HEK293T (cell line): Measurements from ENCODE around the gene HENMT1.

Experiments used
- CTCF ChIA-PET: fragments of 350-600 bp; formaldehyde crosslinking; extraction: SDS; loops from one replicate; lab custom pipeline; 2021; ENCODE audit warnings: antibody characterized with exemption, inconsistent platforms; lab: Yijun Ruan, JAX
- POLR2A ChIA-PET: fragments of 350-600 bp; formaldehyde crosslinking; extraction: SDS; loops from one replicate; lab custom pipeline; 2020; ENCODE audit warnings: antibody characterized with exemption, inconsistent platforms; lab: Yijun Ruan, JAX
- DNase-seq: peaks from one replicate; pipeline ENCODE4 v3.0.0; 2012; ENCODE audit warnings: mixed read lengths; ENCODE audit errors: extremely low spot score
- ARNT ChIP-seq: fragments of 450-650 bp; IDR thresholded peaks from 2 replicates; pipeline ENCODE4 v1.6.1; 2017; ENCODE audit warnings: mild to moderate bottlenecking
- BHLHE40 ChIP-seq: fragments of 450-650 bp; IDR thresholded peaks from 2 replicates; pipeline ENCODE4 v1.6.1; 2016; ENCODE audit warnings: mild to moderate bottlenecking, moderate library complexity, borderline replicate concordance
- CTBP1 ChIP-seq: fragments of 450-650 bp; IDR thresholded peaks from 2 replicates; pipeline ENCODE4 v1.6.1; 2016; ENCODE audit warnings: borderline replicate concordance
- ELF4 ChIP-seq: fragments of 450-650 bp; IDR thresholded peaks from 2 replicates; pipeline ENCODE4 v1.6.1; 2017; ENCODE audit warnings: antibody characterized with exemption
- FOXA1 ChIP-seq: fragments of 450-650 bp; IDR thresholded peaks from 2 replicates; pipeline ENCODE4 v1.6.1; 2016; ENCODE audit warnings: mild to moderate bottlenecking
- FOXK2 ChIP-seq: fragments of 450-650 bp; IDR thresholded peaks from 2 replicates; pipeline ENCODE4 v1.6.1; 2016; ENCODE audit warnings: mild to moderate bottlenecking
- FOXM1 ChIP-seq: fragments of 450-650 bp; IDR thresholded peaks from 2 replicates; pipeline ENCODE4 v1.6.1; 2017; ENCODE audit warnings: mild to moderate bottlenecking, borderline replicate concordance
- HDGF ChIP-seq: fragments of 450-650 bp; IDR thresholded peaks from 2 replicates; pipeline ENCODE4 v1.6.1; 2017; ENCODE audit warnings: antibody characterized with exemption, borderline replicate concordance
- L3MBTL2 ChIP-seq: fragments of 450-650 bp; conservative IDR thresholded peaks from 2 replicates; pipeline ENCODE4 v1.6.1; 2016; ENCODE audit warnings: mild to moderate bottlenecking
- LEF1 ChIP-seq: fragments of 450-650 bp; IDR thresholded peaks from 2 replicates; pipeline ENCODE4 v1.6.1; 2017; ENCODE audit warnings: mild to moderate bottlenecking, borderline replicate concordance
- NFRKB ChIP-seq: fragments of 450-650 bp; IDR thresholded peaks from 2 replicates; pipeline ENCODE4 v1.6.1; 2016; ENCODE audit warnings: mild to moderate bottlenecking, moderate library complexity
- SP1 ChIP-seq: fragments of 450-650 bp; IDR thresholded peaks from 2 replicates; pipeline ENCODE4 v1.6.1; 2017
- SUZ12 ChIP-seq: fragments of 450-650 bp; IDR thresholded peaks from 2 replicates; pipeline ENCODE4 v1.6.1; 2016; ENCODE audit warnings: mild to moderate bottlenecking
- TARDBP ChIP-seq: fragments of 450-650 bp; IDR thresholded peaks from 2 replicates; pipeline ENCODE4 v1.6.1; 2016
- ZNF384 ChIP-seq: fragments of 450-650 bp; IDR thresholded peaks from 2 replicates; pipeline ENCODE4 v1.6.1; 2016
- TF ChIP-seq, protein P1 (sequence below): fragments of 450-650 bp; IDR thresholded peaks from 2 replicates; pipeline ENCODE4 v1.6.1; 2016

Gene HENMT1

GRCh38 chr1:108701176-108701849 lies 40.4 kb upstream of the HENMT1 start:
- CTCF ChIA-PET: interaction anchor here (0.8 kb wide), 1 partner anchor 546 kb away, joined by 3 read pairs; no protein-coding TSS in a partner anchor
- DNase-seq: no peak
- TF ChIP-seq SUZ12: no peak
- no peak for TF ChIP-seq FOXA1
- no peak for TF ChIP-seq NFRKB
- no peak for TF ChIP-seq TARDBP
- no peak for TF ChIP-seq ZNF384
- POLR2A ChIA-PET: interaction anchor here (4.5 kb wide), 1 partner anchor 9 kb away, joined by 28 read pairs; the partner anchor contains the start of gene PRPF38B

DNA sequence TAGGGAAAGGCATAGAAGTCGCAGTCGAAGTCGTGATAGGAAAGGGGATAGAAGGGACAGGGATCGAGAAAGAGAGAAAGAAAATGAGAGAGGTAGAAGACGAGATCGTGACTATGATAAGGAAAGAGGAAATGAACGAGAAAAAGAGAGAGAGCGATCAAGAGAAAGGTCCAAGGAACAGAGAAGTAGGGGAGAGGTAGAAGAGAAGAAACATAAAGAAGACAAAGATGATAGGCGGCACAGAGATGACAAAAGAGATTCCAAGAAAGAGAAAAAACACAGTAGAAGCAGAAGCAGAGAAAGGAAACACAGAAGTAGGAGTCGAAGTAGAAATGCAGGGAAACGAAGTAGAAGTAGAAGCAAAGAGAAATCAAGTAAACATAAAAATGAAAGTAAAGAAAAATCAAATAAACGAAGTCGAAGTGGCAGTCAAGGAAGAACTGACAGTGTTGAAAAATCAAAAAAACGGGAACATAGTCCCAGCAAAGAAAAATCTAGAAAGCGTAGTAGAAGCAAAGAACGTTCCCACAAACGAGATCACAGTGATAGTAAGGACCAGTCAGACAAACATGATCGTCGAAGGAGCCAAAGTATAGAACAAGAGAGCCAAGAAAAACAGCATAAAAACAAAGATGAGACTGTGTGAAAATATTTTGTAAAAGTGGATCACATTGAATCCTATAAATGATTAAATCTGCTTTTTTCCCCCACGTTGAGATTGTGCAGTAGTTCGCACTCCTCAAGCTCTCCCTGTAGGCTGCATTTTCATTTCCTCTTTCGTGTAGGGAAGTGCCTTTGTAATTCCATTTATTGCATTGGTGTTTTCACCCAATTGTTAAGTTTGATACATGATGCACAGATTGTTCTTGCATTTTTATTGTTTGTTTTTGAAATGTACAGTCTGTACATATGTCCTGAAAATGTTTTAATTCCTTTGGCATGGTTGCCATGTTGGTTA lies 38.8 kb upstream of the HENMT1 start:
- TF ChIP-seq LEF1: no peak
- no peak for TF ChIP-seq CTBP1
- TF ChIP-seq SP1: no peak
- TF ChIP-seq L3MBTL2: no peak
- no peak for TF ChIP-seq FOXA1
- no peak for TF ChIP-seq SUZ12
- TF ChIP-seq TARDBP: no peak
- TF ChIP-seq ARNT: no peak
- no peak for TF ChIP-seq HDGF
- TF ChIP-seq FOXM1: no peak
- TF ChIP-seq BHLHE40: no peak
- no peak for TF ChIP-seq ZNF384
- TF ChIP-seq, protein P1, sequence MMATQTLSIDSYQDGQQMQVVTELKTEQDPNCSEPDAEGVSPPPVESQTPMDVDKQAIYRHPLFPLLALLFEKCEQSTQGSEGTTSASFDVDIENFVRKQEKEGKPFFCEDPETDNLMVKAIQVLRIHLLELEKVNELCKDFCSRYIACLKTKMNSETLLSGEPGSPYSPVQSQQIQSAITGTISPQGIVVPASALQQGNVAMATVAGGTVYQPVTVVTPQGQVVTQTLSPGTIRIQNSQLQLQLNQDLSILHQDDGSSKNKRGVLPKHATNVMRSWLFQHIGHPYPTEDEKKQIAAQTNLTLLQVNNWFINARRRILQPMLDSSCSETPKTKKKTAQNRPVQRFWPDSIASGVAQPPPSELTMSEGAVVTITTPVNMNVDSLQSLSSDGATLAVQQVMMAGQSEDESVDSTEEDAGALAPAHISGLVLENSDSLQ: no peak
- TF ChIP-seq FOXK2: no peak
- no peak for TF ChIP-seq ELF4
- no peak for TF ChIP-seq NFRKB
- DNase-seq: no peak
- ChIA-PET CTCF (no interaction called here), POLR2A (no interaction called here)

DNA sequence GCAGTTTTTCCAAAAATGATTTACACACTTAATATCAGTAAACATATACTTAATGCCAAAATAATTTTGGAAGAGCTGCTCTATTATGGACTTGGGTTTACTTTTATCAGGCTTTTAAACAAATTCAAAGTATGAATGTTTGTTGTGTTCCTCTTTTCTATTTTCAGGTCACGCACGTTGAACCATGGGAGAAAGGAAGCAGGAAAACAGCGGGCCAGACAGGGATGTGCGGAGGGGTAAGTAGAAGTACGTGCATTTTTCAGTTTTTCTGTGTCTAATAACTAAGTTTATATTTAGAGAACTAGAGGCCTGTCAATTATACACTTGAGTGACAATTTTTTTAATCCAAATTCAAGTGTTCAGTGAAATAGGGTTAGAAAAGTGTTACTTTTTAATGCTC lies 34.6 kb upstream of the HENMT1 start:
- POLR2A ChIA-PET: no interaction called here
- CTCF ChIA-PET: no interaction called here

GRCh38 chr1:108692724-108693655 lies 32.1 kb upstream of the HENMT1 start:
- CTCF ChIA-PET: interaction anchor here (0.6 to 1.7 kb wide), 3 partner anchors 141 to 206 kb away, joined by 3 to 6 read pairs (median 3); no protein-coding TSS in a partner anchor
- POLR2A ChIA-PET: interaction anchor here (0.8 to 2.5 kb wide), 46 partner anchors 11 to 493 kb away, joined by 3 to 62 read pairs (median 4); partner anchors contain the start of genes CLCC1, EEIG2, SLC25A24 and STXBP3
- DNase-seq: peak; percentile 53
- TF ChIP-seq HDGF (no peak), L3MBTL2 (peak; percentile 68)

More for the DNA sequence above, 34.6 kb upstream of the HENMT1 start:
- TF ChIP-seq LEF1 (no peak), ZNF384 (no peak), HDGF (no peak), ELF4 (no peak), TARDBP (no peak), NFRKB (no peak), CTBP1 (no peak)
- TF ChIP-seq, protein P1: no peak
- DNase-seq: no peak

DNA sequence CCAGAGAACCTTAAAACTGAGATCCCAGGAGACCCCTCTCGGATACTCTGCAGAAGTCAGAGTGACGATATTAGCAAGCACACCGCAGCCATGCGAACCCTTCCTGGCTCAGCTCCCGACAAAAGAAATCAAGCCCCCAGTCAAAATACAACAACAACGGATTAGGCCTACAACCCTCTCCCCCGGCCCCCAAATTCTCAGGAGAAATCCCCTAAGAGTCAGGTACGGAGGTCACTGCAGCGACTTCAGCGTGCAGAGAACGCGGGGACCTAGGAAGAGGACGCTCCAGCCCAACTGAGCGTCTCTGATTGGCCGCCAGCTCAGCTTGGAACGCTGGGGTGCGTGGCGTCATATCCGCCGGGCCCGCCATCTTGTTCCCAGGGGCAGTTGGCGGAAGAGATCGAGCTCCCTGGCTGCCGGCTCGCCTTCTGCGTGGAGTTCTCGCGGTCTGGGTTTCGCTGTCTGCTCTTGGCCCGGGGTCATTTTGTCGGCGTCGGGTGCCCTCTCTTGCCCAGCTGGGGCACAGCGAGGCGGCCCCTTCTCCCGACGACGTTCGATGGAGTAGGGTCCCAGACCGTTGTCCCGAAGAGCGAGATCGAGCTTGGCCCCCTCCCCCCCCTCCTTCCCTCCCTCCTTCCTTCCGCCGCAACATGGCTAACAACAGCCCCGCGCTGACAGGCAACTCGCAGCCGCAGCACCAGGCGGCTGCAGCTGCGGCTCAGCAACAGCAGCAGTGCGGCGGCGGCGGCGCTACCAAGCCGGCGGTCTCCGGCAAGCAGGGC lies 31.2 kb upstream of the HENMT1 start, which contains the start of gene PRPF38B:
Gene PRPF38B, plus strand, starts transcription at position 369 of the 782 bp plus-strand sequence. Its CDS starts 282 bp downstream, at position 651.
- CTCF ChIA-PET: interaction anchor here (0.6 to 1.7 kb wide), 4 partner anchors 11 to 206 kb away, joined by 3 to 6 read pairs (median 4); no protein-coding TSS in a partner anchor
- DNase-seq: peak; percentile 95
- TF ChIP-seq FOXA1 (no peak), HDGF (no peak), L3MBTL2 (peak; percentile 93), LEF1 (no peak), FOXK2 (no peak), NFRKB (peak; percentile 70), ELF4 (peak; percentile 83), ARNT (no peak), ZNF384 (no peak)
- TF ChIP-seq, protein P1: no peak
- POLR2A ChIA-PET: interaction anchor here (0.5 to 2.5 kb wide), 54 partner anchors 11 to 1635 kb away, joined by 3 to 62 read pairs (median 4); partner anchors contain the start of genes CLCC1, EEIG2, SLC25A24 and STXBP3
